Measurements from ENCODE around the gene CEACAM16. TPM values are rescaled to one million over a fixed set of nuclear protein-coding genes. Genes with fewer than 3 reads are reported as not detected.
A peak's percentile ranks its signal among the peaks of the same experiment; 100 is the strongest.

The CEACAM16 gene
- total RNA-seq, 3 donors from 2014 or later = not detected

- Mint-ChIP-seq H3K27me3 (ENCODE audit: low read depth) (no peaks in the 10 kb centered on the region), H3K36me3 (ENCODE audit: insufficient read depth) (no peaks in the 10 kb centered on the region), H3K9me3 (no peaks in the 10 kb centered on the region), H3K4me3 (no peak overlapping the region), H3K4me1 (ENCODE audit: low read depth) (peaks cover 3% of the 10 kb centered on the region)
- no peak for ATAC-seq
- DNase-seq = no peak
Measured at GRCh38 chr19:44734357-44734756, 35.4 kb downstream of the CEACAM16 start.

- peaks cover 3% of the 10 kb centered on the region for H3K4me1 Mint-ChIP-seq (ENCODE audit: low read depth)
- H3K36me3 Mint-ChIP-seq (ENCODE audit: insufficient read depth) = no peaks in the 10 kb centered on the region
- ATAC-seq (no peak), DNase-seq (no peak)
- H3K4me3 Mint-ChIP-seq = no peak overlapping the region
- H3K9me3 Mint-ChIP-seq = no peaks in the 10 kb centered on the region
- no peaks in the 10 kb centered on the region for H3K27me3 Mint-ChIP-seq (ENCODE audit: low read depth)
Measured at GRCh38 chr19:44735011-44735410, 36.1 kb downstream of the CEACAM16 start.

- Mint-ChIP-seq H3K36me3 (ENCODE audit: insufficient read depth) (no peaks in the 10 kb centered on the region), H3K27me3 (ENCODE audit: low read depth) (no peaks in the 10 kb centered on the region), H3K4me3 (no peak overlapping the region), H3K9me3 (no peaks in the 10 kb centered on the region), H3K4me1 (ENCODE audit: low read depth) (peaks cover 9% of the 10 kb centered on the region)
- peak in 1 of 2 donors; percentile 30 for ATAC-seq
- no peak for DNase-seq
Measured at GRCh38 chr19:44737238-44738071, 38.5 kb downstream of the CEACAM16 start.

GRCh38 chr19:44738136-44738535 is 39.2 kb downstream of the CEACAM16 start:
- Mint-ChIP-seq H3K4me1 (ENCODE audit: low read depth) (peaks cover 13% of the 10 kb centered on the region), H3K9me3 (no peaks in the 10 kb centered on the region)

GRCh38 chr19:44738603-44739558 is 39.9 kb downstream of the CEACAM16 start:
- Mint-ChIP-seq H3K4me1 (ENCODE audit: low read depth) (peaks cover 13% of the 10 kb centered on the region), H3K9me3 (no peaks in the 10 kb centered on the region), H3K36me3 (ENCODE audit: insufficient read depth) (no peaks in the 10 kb centered on the region), H3K4me3 (no peak overlapping the region), H3K27me3 (ENCODE audit: low read depth) (no peaks in the 10 kb centered on the region)
- DNase-seq (no peak), ATAC-seq (no peak)

More at GRCh38 chr19:44738136-44738535, 39.2 kb downstream of the CEACAM16 start:
- Mint-ChIP-seq H3K36me3 (ENCODE audit: insufficient read depth) (no peaks in the 10 kb centered on the region), H3K27me3 (ENCODE audit: low read depth) (no peaks in the 10 kb centered on the region), H3K4me3 (no peak overlapping the region)
- no peak for DNase-seq
- ATAC-seq = no peak

- no peaks in the 10 kb centered on the region for H3K27me3 Mint-ChIP-seq (ENCODE audit: low read depth)
- H3K4me1 Mint-ChIP-seq (ENCODE audit: low read depth) = peaks cover 13% of the 10 kb centered on the region
- no peak overlapping the region for H3K4me3 Mint-ChIP-seq
- no peak for DNase-seq
- no peak for ATAC-seq
- H3K36me3 Mint-ChIP-seq (ENCODE audit: insufficient read depth) = no peaks in the 10 kb centered on the region
- H3K9me3 Mint-ChIP-seq = no peaks in the 10 kb centered on the region
Measured at GRCh38 chr19:44740351-44740824, 41.4 kb downstream of the CEACAM16 start.

- H3K4me1 Mint-ChIP-seq (ENCODE audit: low read depth) = peaks cover 15% of the 10 kb centered on the region
- no peaks in the 10 kb centered on the region for H3K36me3 Mint-ChIP-seq (ENCODE audit: insufficient read depth)
- ATAC-seq (peak in 1 of 2 donors; percentile 31), DNase-seq (no peak)
- no peaks in the 10 kb centered on the region for H3K9me3 Mint-ChIP-seq
- H3K4me3 Mint-ChIP-seq = no peak overlapping the region
- no peaks in the 10 kb centered on the region for H3K27me3 Mint-ChIP-seq (ENCODE audit: low read depth)
Measured at GRCh38 chr19:44741258-44741731, 42.3 kb downstream of the CEACAM16 start.

GRCh38 chr19:44741841-44742329 is 42.9 kb downstream of the CEACAM16 start:
- no peaks in the 10 kb centered on the region for H3K27me3 Mint-ChIP-seq (ENCODE audit: low read depth)
- no peaks in the 10 kb centered on the region for H3K36me3 Mint-ChIP-seq (ENCODE audit: insufficient read depth)
- H3K9me3 Mint-ChIP-seq = no peaks in the 10 kb centered on the region
- ATAC-seq (peak; percentile 51), DNase-seq (no peak)
- peaks cover 20% of the 10 kb centered on the region for H3K4me1 Mint-ChIP-seq (ENCODE audit: low read depth)
- no peak overlapping the region for H3K4me3 Mint-ChIP-seq

GRCh38 chr19:44742330-44743061 is 43.5 kb downstream of the CEACAM16 start:
- Mint-ChIP-seq H3K27me3 (ENCODE audit: low read depth) (no peaks in the 10 kb centered on the region), H3K36me3 (ENCODE audit: insufficient read depth) (no peaks in the 10 kb centered on the region), H3K4me3 (no peak overlapping the region), H3K9me3 (no peaks in the 10 kb centered on the region), H3K4me1 (ENCODE audit: low read depth) (peaks cover 21% of the 10 kb centered on the region)
- DNase-seq (no peak), ATAC-seq (no peak)

GRCh38 chr19:44744871-44745332 is 46.0 kb downstream of the CEACAM16 start:
- Mint-ChIP-seq H3K9me3 (no peaks in the 10 kb centered on the region), H3K27me3 (ENCODE audit: low read depth) (no peaks in the 10 kb centered on the region), H3K36me3 (ENCODE audit: insufficient read depth) (peaks cover 1% of the 10 kb centered on the region), H3K4me3 (no peak overlapping the region), H3K4me1 (ENCODE audit: low read depth) (peaks cover 34% of the 10 kb centered on the region)
- no peak for DNase-seq
- no peak for ATAC-seq

- DNase-seq (no peak), ATAC-seq (no peak)
- H3K27me3 Mint-ChIP-seq (ENCODE audit: low read depth) = no peaks in the 10 kb centered on the region
- peaks cover 1% of the 10 kb centered on the region for H3K36me3 Mint-ChIP-seq (ENCODE audit: insufficient read depth)
- H3K9me3 Mint-ChIP-seq = no peaks in the 10 kb centered on the region
- H3K4me3 Mint-ChIP-seq = no peak overlapping the region
- peaks cover 39% of the 10 kb centered on the region for H3K4me1 Mint-ChIP-seq (ENCODE audit: low read depth)
Measured at GRCh38 chr19:44745341-44745831, 46.4 kb downstream of the CEACAM16 start.

- peaks cover 45% of the 10 kb centered on the region for H3K4me1 Mint-ChIP-seq (ENCODE audit: low read depth)
- peak overlapping the region; percentile 24 for H3K4me3 Mint-ChIP-seq
- H3K36me3 Mint-ChIP-seq (ENCODE audit: insufficient read depth) = peaks cover 1% of the 10 kb centered on the region
- H3K27me3 Mint-ChIP-seq (ENCODE audit: low read depth) = no peaks in the 10 kb centered on the region
- DNase-seq (no peak), ATAC-seq (no peak)
- no peaks in the 10 kb centered on the region for H3K9me3 Mint-ChIP-seq
Measured at GRCh38 chr19:44745887-44746600, 47.1 kb downstream of the CEACAM16 start.

- Mint-ChIP-seq H3K4me3 (peak overlapping the region; percentile 87), H3K4me1 (ENCODE audit: low read depth) (peaks cover 48% of the 10 kb centered on the region), H3K27me3 (ENCODE audit: low read depth) (no peaks in the 10 kb centered on the region), H3K9me3 (no peaks in the 10 kb centered on the region), H3K36me3 (ENCODE audit: insufficient read depth) (peaks cover 1% of the 10 kb centered on the region)
- ATAC-seq (no peak), DNase-seq (no peak)
Measured at GRCh38 chr19:44746616-44746945, 47.6 kb downstream of the CEACAM16 start.

Measured in activated T-cell treated with anti-CD3 and anti-CD28 coated beads, Interleukin-2, amount 50 U/mL, for 4 hours (primary cell).